ENCODE results near the gene SPTLC1.
A peak's percentile ranks its signal among the peaks of the same experiment; 100 is the strongest.

DNA sequence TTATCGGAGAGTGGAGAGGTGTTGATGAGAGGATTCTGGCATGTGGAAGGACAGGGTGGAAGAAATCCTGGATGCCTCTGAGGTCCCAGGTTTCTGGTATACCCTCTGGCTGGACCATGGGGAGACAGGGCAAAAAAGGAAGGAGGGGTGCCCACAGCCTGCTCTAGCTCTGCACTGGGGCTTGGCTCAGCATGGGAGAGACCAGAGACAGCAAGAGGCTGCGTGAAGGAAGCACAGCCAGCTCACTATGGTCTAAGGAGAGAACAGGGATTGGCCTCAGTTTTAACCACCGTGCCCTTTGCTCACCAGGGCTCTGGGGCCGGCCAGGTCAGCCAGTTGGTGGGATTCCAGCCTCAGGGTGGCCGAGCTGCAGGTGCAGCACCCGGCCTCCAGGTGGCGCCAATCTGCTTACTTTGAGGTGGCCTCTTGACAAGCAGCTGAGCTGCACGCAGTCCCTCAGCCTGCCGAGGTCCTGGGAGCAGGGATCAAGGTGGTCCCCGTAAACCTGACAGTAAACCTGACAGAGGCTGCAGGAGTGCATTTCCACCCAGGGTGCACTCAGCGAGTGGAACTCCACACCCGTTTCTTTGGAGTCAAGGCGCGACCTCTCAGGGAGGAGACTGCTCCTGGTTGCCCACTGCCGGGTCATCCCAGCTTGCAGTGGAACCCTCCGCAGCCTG is 25.0 kb upstream of the SPTLC1 start:
- TF ChIP-seq CTCF (IDR thresholded peaks at IDR 0.05) = peak; percentile 88 to 95 (median 94)
- TF ChIP-seq POLR2AphosphoS5 (IDR thresholded peaks at IDR 0.05) = no peak
- no peak for TF ChIP-seq EP300 (IDR thresholded peaks at IDR 0.05)
- no peak for TF ChIP-seq POLR2A (IDR thresholded peaks at IDR 0.05; ENCODE audit: low read depth)
